Loucy (cell line): Measurements from ENCODE around the gene NDUFA8.
"Not testable (repeated sequence)": the region's sequence is repeated elsewhere in the genome, so short reads cannot be mapped to it uniquely, and the experiment has no call there.

Experiments used
- CTCF ChIP-seq: fragments of 200-600 bp; sonication (generic); conservative IDR thresholded peaks from 2 replicates; pipeline ENCODE4 v1.5.1; 2014; ENCODE audit warnings: mild to moderate bottlenecking, antibody characterized with exemption, low read length
- EZH2phosphoT487 ChIP-seq: fragments of 200-600 bp; IDR thresholded peaks from 2 replicates; pipeline ENCODE4 v1.6.1; 2018; ENCODE audit warnings: antibody characterized with exemption, mild to moderate bottlenecking, moderate library complexity, borderline replicate concordance

DNA sequence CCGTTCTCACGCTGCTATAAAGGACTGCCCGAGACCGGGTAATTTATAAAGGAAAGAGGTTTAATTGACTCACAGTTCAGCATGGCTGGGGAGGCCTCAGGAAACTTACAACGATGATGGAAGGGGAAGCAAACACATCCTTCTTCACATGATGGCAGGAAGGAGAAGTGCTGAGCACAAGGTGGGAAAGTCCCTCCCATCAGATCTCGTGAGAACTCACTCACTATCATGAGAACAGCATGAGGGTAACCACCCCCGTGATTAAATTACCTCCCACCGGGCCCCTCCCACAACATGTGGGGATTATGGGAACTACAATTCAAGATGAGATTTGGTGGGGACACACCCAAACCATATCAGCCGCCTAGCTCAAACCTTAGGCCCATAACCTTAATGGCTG lies 42.3 kb downstream of the NDUFA8 start:
- TF ChIP-seq CTCF, EZH2phosphoT487: not testable (repeated sequence)
